Activated CD8-positive, alpha-beta memory T cell treated with anti-CD3 and anti-CD28 coated beads, Interleukin-2, amount 50 U/mL, for 1 hour (primary cell): Measurements from ENCODE around the gene CPNE4.
"Not testable (repeated sequence)": the region's sequence is repeated elsewhere in the genome, so short reads cannot be mapped to it uniquely, and the experiment has no call there.

ENCODE experiments used
- DNase-seq: peaks from one replicate; pipeline ENCODE4 v3.0.0-alpha.2; 2020; ENCODE audit errors: extremely low read depth

CPNE4 gene

GRCh38 chr3:131538968-131539367, 495.8 kb downstream of the CPNE4 start:
- DNase-seq, result no peak

GRCh38 chr3:131537531-131537930, 497.3 kb downstream of the CPNE4 start:
- no peak for DNase-seq

DNA sequence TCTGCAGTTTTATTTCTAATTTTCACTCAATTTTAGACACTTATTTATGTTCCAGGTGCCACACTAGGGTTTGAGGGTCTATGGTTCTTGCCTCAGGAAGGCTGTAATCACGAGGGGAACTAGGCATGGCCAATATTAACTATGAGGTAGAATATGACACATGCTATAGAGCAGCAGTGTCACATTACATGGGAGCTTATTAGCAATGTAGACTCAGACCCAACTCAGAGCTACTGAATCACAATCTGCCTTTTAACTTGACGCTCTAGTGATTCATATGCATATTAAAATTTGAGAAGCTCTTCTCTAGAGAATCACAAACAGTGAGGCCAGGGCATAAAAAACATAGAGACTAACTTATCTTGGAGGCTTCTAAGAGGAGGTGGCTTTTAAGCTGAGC, 499.2 kb downstream of the CPNE4 start:
- no peak for DNase-seq

DNA sequence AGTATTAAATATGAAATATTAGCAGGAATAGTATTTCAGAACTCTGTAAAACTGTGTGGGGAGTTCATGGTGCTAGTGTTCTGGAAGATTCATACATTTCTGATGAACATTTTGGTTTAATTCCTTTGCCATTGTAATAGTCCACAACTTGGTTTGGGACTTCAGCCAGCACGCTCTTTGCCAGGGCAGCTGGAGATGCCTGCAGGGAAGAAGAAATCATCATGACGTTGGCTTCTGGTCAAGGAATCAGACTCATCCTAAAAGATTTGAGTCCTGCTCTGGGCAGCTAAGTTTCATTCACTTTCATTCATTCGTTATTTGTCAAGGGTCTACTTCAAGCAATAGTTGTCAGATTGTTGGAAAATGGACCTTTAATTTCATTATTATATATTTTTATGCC, 499.7 kb downstream of the CPNE4 start:
- DNase-seq, result no peak

GRCh38 chr3:131532645-131533044, 502.2 kb downstream of the CPNE4 start:
- no peak for DNase-seq

GRCh38 chr3:131530843-131531242, 504.0 kb downstream of the CPNE4 start:
- no peak for DNase-seq

DNA sequence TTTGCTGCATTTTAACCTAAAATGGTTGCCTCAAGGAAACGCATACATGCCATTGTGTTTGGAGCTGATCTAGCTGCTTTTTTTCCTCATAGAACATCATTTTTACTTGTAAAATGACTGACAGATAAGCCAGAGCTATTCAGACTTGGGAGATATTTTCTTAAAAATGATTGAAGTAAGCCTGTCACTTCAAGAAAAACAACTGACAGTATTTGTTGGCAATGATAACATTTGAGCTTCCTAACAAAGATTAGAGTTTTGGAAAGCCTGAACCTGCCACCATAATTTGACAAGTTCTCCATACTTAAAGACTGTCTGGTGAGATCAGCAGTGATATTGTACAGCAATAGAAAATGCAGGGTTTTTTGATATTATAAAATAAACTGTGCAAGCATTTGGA, 504.4 kb downstream of the CPNE4 start:
- no peak for DNase-seq

GRCh38 chr3:131526801-131527347, 507.9 kb downstream of the CPNE4 start:
- DNase-seq, result no peak

GRCh38 chr3:131518680-131519079, 516.1 kb downstream of the CPNE4 start:
- DNase-seq, result no peak

DNA sequence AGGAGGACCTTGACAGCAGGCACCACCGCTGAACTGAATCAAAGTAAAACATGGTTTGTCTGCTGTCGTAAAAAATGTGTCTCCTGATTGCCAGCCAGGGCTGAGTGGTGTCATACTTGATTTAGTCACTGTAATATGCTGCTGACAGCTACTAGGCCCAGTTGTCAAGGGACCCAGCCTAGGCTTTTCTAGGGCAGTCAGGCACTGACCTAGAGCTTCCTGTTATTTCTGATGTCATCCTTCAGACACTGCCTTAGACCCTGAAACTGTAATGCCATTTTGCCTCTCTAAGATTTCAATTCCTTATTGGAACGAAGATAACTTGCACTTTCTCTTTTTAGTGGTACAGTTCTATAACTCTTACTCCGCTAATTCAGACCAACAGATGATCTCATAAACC, 529.4 kb downstream of the CPNE4 start:
- DNase-seq, result no peak

DNA sequence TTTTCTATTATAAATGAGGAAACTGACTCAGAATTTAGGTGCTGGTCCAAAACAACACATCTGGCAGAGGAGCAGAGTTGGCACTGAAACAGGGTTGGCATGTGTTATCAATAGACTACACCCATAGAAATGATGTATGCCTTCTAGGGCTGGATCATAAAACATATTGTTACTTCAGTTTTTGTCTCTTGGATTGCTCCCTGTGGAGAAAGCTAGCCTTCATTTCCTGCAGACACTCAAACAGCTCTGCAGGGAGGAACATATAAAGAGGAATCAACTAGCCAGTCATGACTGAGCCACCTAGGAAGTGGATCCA, 531.5 kb downstream of the CPNE4 start:
- no peak for DNase-seq

- DNase-seq, result peak; percentile 62
These were observed 532.1 kb downstream of the CPNE4 start, which contains the start of gene MRPL3 for GRCh38 chr3:131502530-131503319. Gene MRPL3, minus strand, starts transcription at chr3:131502971. Its CDS starts 150 bp downstream, at chr3:131502821.

DNA sequence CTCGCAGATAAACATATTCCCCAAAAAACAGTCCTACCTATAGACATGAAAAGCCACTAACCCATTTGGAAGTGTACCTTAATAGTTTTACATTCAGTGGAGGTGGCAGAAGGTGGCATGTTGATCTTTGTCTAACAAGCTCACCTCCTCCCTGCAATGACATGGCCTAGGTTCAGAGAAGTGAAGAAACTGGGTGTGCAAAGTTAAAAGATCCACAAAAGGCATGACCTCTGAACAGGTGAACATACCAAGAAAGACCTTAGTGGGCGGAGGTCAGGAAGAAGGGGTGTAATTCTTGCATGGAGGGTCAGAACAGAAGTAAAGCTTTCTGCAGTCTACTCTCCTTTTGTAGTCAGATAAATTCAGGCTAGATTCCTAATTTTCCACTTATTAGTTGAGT, 532.9 kb downstream of the CPNE4 start:
- no peak for DNase-seq

GRCh38 chr3:131494706-131495105, 540.1 kb downstream of the CPNE4 start:
- DNase-seq, result no peak

GRCh38 chr3:131491775-131492174, 543.0 kb downstream of the CPNE4 start:
- no peak for DNase-seq

GRCh38 chr3:131491084-131491483, 543.7 kb downstream of the CPNE4 start:
- DNase-seq, result no peak

- DNase-seq, result not testable (repeated sequence)
These were observed 548.3 kb downstream of the CPNE4 start for GRCh38 chr3:131486545-131486944.

GRCh38 chr3:131485119-131485518, 549.7 kb downstream of the CPNE4 start:
- no peak for DNase-seq

DNA sequence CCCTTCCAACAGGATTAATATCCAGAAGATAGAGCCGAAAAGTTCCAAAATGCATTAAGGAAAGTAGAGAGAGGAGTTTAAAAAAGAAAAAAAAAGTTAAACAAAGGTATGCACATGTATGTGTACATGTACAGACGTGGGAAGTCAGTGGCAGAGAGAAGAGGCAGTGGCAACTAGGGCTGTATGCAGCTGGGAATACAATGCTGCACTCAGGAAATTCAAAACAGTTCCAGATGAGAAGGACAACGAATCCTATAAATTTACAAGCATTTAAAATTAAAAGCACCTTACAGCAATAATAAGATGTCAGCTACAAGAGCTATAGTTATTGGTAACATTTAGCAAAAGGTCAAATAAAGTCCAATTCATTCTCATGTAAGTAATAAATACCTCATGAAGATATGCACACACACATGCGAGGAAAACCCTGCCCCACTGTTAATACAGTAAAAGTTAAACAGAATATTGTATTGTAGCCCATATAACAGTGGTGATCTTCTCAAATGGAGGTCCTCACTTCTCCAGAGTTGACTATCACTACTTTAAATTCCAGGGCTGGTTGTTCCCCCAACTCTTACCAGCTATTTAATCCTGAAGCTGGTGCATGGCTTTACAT, 550.2 kb downstream of the CPNE4 start:
- DNase-seq, result no peak
